ENCODE measurements around the gene CARMIL1. TPM values are rescaled to one million over a fixed set of nuclear protein-coding genes. Genes with fewer than 3 reads are reported as not detected.

CARMIL1 gene
- total RNA-seq, 4 donors from 2014 or later: 6.2 to 17.2 (median 11.5) TPM

DNA sequence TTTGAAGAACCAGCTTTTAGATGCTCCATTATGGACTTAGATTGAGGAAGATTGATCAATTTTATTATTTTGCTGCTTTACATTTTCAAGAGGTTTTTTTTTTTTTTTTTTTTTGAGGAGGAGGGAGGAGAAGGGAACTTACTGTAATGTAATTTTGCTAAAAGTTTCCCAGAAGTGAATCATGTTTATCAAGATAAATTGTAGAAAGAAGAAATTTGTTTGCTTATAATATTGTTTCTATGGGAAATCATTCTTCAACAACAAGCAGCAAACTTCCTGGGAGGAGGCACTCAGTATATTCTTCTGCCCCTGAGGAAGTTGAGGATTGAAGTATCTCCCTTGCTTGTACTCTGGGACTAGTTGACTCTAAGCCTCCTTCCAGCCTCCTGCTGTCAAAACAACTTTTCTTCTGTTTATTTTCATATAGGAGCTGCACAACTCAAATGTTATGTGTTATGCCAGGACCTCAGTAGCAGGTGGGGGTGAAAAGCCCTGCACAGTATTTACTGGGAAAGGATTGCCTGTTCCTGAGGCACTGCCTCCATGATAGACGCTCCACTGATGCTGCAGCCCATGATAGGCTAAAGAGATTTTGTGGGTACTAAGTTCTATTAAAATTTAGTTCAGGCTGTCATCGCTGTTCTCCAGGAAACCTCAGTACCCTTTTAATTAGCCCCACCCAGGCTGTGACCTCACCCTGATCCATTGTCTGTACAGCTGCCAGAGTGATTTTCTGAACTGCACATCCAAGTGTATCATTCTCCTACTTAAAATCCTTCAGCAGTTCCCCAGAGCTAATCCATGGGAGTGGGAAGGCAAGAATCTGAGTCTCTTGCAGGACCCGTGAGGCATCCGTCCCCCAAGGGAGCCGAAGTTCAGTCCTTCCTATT, 51.9 kb downstream of the CARMIL1 start:
- ATAC-seq: no peak

DNA sequence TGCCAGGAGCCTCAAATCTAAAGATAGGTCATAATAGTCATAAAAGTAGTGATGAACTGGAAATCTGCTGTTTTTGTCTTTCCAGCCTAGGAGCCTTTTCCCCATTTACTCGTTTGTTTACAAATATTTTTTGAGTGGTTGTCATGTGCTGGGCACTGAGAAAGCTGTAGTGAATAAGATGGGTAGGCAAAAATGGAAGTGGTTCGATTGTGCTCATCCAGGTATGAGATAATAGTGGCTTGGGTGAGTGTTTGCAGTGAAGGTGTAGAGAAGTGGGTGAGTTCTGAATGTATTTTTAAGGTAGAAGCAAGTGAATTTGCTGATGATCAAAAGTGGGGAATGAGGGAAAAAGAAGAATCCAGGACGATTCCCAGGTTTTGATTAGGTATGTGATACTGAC, 53.0 kb downstream of the CARMIL1 start:
- Histone ChIP-seq H3K27me3 (no peaks in the 10 kb centered on the region), H3K4me1 (peaks cover 0 to 20% (median 4%) of the 10 kb centered on the region in 3 donors), H3K9me3 (no peaks in the 10 kb centered on the region), H3K4me3 (no peak overlapping the region), H3K36me3 (no peaks in the 10 kb centered on the region), H3K27ac (no peak overlapping the region)
- TF ChIP-seq POLR2AphosphoS5 (IDR thresholded peaks at IDR 0.05): no peak
- no peak for TF ChIP-seq POLR2A (IDR thresholded peaks at IDR 0.05)
- TF ChIP-seq EP300 (IDR thresholded peaks at IDR 0.05): no peak
- TF ChIP-seq, protein P1, sequence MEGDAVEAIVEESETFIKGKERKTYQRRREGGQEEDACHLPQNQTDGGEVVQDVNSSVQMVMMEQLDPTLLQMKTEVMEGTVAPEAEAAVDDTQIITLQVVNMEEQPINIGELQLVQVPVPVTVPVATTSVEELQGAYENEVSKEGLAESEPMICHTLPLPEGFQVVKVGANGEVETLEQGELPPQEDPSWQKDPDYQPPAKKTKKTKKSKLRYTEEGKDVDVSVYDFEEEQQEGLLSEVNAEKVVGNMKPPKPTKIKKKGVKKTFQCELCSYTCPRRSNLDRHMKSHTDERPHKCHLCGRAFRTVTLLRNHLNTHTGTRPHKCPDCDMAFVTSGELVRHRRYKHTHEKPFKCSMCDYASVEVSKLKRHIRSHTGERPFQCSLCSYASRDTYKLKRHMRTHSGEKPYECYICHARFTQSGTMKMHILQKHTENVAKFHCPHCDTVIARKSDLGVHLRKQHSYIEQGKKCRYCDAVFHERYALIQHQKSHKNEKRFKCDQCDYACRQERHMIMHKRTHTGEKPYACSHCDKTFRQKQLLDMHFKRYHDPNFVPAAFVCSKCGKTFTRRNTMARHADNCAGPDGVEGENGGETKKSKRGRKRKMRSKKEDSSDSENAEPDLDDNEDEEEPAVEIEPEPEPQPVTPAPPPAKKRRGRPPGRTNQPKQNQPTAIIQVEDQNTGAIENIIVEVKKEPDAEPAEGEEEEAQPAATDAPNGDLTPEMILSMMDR (IDR thresholded peaks at IDR 0.05): no peak
- ATAC-seq: no peak
- WGBS, 2 donors (ENCODE audit: low coverage in 1 of 2): 57 to 60% methylated on average over 3 of the region's 3 CpGs

More for the DNA sequence above, 51.9 kb downstream of the CARMIL1 start:
- no peak for TF ChIP-seq POLR2AphosphoS5 (IDR thresholded peaks at IDR 0.05)
- Histone ChIP-seq H3K27me3 (no peaks in the 10 kb centered on the region), H3K9me3 (no peaks in the 10 kb centered on the region), H3K36me3 (no peaks in the 10 kb centered on the region), H3K4me1 (peaks cover 0 to 20% (median 4%) of the 10 kb centered on the region in 3 donors), H3K27ac (no peak overlapping the region), H3K4me3 (no peak overlapping the region)
- WGBS, 2 donors (ENCODE audit: low coverage in 1 of 2): 25 to 55% methylated on average over 2 to 5 of the region's 5 CpGs

DNA sequence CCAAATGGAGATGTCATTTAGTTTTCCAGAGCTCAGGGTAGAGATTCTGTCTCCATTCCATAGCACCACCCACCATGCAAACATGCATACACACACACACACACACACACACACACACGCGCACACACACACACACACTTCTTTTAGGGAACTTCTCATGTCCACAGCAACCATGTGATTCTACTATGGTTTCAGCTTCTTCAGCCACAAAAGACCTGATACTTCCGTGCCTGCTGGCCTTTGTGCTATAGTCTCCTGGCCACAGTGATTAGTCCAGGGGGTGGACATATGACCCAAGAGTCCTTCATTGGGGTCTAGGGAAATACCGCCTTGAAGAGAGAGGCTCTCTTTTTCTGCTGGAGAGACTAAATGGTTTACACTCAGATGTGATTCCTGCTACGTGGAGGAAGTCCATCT, 53.5 kb downstream of the CARMIL1 start:
- no peak for ATAC-seq
- H3K27ac ChIP-seq: no peak overlapping the region
- H3K4me1 ChIP-seq: peaks cover 0 to 20% (median 4%) of the 10 kb centered on the region in 3 donors
- WGBS, 2 donors (ENCODE audit: low coverage in 1 of 2): 42 to 58% methylated on average over 4 to 5 of the region's 5 CpGs
- TF ChIP-seq, protein P1 (IDR thresholded peaks at IDR 0.05): no peak
- TF ChIP-seq POLR2AphosphoS5 (IDR thresholded peaks at IDR 0.05) (no peak), POLR2A (IDR thresholded peaks at IDR 0.05) (no peak), EP300 (IDR thresholded peaks at IDR 0.05) (no peak)
- H3K27me3 ChIP-seq: no peaks in the 10 kb centered on the region
- H3K4me3 ChIP-seq: no peak overlapping the region
- H3K9me3 ChIP-seq: no peaks in the 10 kb centered on the region
- H3K36me3 ChIP-seq: no peaks in the 10 kb centered on the region

DNA sequence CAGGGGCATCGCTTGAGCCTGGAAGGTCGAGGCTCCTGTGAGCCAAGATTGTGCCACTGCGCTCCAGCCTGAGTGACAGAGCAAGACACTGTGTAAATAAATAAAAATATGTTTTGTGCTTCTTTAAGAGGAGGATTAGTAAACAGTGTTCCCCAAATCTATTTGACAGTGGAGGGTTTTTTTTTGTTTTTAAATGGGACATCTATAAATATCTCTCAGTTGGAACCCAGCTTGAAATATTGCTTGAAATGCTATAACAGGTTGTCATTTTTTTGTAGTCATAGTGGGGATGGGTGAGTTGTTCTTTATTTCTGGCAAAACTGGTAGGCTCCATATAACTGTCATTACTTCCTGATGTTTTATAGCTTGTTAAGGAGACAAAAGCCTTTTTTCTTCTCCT, 54.3 kb downstream of the CARMIL1 start:
- ATAC-seq: no peak
- WGBS, 2 donors (ENCODE audit: low coverage in 1 of 2): 92 to 93% methylated on average over 3 of the region's 3 CpGs
- Histone ChIP-seq H3K36me3 (no peaks in the 10 kb centered on the region), H3K4me3 (no peak overlapping the region), H3K9me3 (no peaks in the 10 kb centered on the region), H3K27me3 (no peaks in the 10 kb centered on the region), H3K4me1 (peaks cover 0 to 20% (median 4%) of the 10 kb centered on the region in 3 donors), H3K27ac (no peak overlapping the region)
- TF ChIP-seq EP300 (IDR thresholded peaks at IDR 0.05) (no peak), POLR2A (IDR thresholded peaks at IDR 0.05) (no peak), POLR2AphosphoS5 (IDR thresholded peaks at IDR 0.05) (no peak)
- TF ChIP-seq, protein P1 (IDR thresholded peaks at IDR 0.05): no peak

DNA sequence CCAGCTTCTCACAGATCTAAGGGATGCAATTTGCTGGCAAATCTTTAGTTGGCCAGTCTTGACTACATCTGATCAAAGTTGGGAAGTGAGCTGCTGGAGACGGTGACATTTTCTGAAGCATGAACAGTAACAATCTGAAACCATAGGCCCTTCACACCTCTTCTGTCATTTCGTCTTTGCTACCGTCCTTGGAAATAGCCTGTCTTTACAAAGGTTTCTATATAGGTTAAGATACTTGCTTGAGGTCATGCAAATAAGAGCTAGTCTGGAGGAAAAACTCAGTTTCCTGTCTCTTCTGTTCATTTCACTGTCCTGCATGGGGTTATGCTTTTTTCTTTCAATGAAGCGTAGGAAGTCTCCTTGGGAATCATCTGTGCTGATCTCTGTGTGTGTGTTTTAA, 55.6 kb downstream of the CARMIL1 start:
- TF ChIP-seq EP300 (IDR thresholded peaks at IDR 0.05) (no peak), POLR2A (IDR thresholded peaks at IDR 0.05) (no peak), POLR2AphosphoS5 (IDR thresholded peaks at IDR 0.05) (no peak)
- TF ChIP-seq, protein P1 (IDR thresholded peaks at IDR 0.05): no peak
- Histone ChIP-seq H3K27ac (no peak overlapping the region), H3K4me3 (no peak overlapping the region), H3K4me1 (peaks cover 0 to 20% (median 4%) of the 10 kb centered on the region in 3 donors), H3K9me3 (no peaks in the 10 kb centered on the region), H3K36me3 (no peaks in the 10 kb centered on the region), H3K27me3 (no peaks in the 10 kb centered on the region)
- no peak for ATAC-seq
- 57 to 92% methylated on average over 3 to 4 of the region's 4 CpGs for WGBS, 2 donors (ENCODE audit: low coverage in 1 of 2)
